Endothelial cell of umbilical vein (primary cell): ENCODE data around the gene MAP4K1. TPM values are rescaled to one million over a fixed set of nuclear protein-coding genes. Genes with fewer than 3 reads are reported as not detected.
"Not testable (repeated sequence)": the region's sequence is repeated elsewhere in the genome, so short reads cannot be mapped to it uniquely, and the experiment has no call there.

ENCODE experiments used
- BruUV-seq: library from RNA; stranded (reverse); fragments of 400-500 nt; replicated peaks from 2 replicates; lab custom pipeline; 2021; lab: Mats Ljungman, UMichigan
- CTCF ChIA-PET: fragments of 300-600, 350-600 bp; sonication (Branson Sonifier 250); formaldehyde crosslinking; loops from one replicate; lab custom pipeline; 2021; ENCODE audit warnings: antibody characterized with exemption, inconsistent platforms; lab: Charles Lee
- POLR2A ChIA-PET: fragments of 300-600, 350-600 bp; sonication (Branson Sonifier 250); formaldehyde crosslinking; loops from one replicate; lab custom pipeline; 2021; ENCODE audit warnings: antibody characterized with exemption, inconsistent platforms; lab: Charles Lee
- DNase-seq: peaks from one replicate; pipeline ENCODE4 v3.0.0-alpha.2; 2011; ENCODE audit warnings: low read depth, low spot score
- FAIRE-seq: peaks from 2 replicates; lab custom pipeline; 2011; peaks lifted over from hg19 to GRCh38; lab: Jason Lieb, UNC
- H2AFZ ChIP-seq: 2 replicates; pipeline ENCODE4 v1.6.0; 2012; ENCODE audit warnings: low read depth, low read length, control low read depth, inconsistent platforms
- H3K27ac ChIP-seq: 2 replicates; pipeline ENCODE4 v1.5.1; 2011; ENCODE audit warnings: low read depth, mild to moderate bottlenecking, control low read depth, low read length, moderate library complexity; ENCODE audit not compliant: insufficient read depth
- H3K27me3 ChIP-seq, 2 experiments: 2 replicates each; pipeline versions ENCODE4 v1.6.0 to v1.6.1; 2011; ENCODE audit warnings: low read length in 2 of 2, mixed read lengths in 1 of 2; ENCODE audit not compliant: control insufficient read depth in 2 of 2, insufficient read depth in 2 of 2
- H3K36me3 ChIP-seq, 2 experiments: 2 replicates in 1 of 2; 3 replicates in 1 of 2; pipeline ENCODE4 v1.5.1; 2011; ENCODE audit warnings: low read length in 2 of 2, mild to moderate bottlenecking in 1 of 2, moderate library complexity in 1 of 2; ENCODE audit not compliant: control insufficient read depth in 2 of 2, insufficient read depth in 2 of 2; ENCODE audit errors: extremely low read depth in 1 of 2
- H3K4me1 ChIP-seq: 3 replicates; pipeline ENCODE4 v1.5.1; 2011; ENCODE audit warnings: mild to moderate bottlenecking, low read length; ENCODE audit not compliant: control insufficient read depth, insufficient read depth; ENCODE audit errors: extremely low read depth
- H3K4me2 ChIP-seq: 2 replicates; pipeline ENCODE4 v1.6.1; 2011; ENCODE audit warnings: low read length, control low read depth, mixed read lengths; ENCODE audit not compliant: insufficient read depth
- H3K4me3 ChIP-seq, 3 experiments: fragments of 200-600 bp in 1 of 3; sonication (generic), shearing (Covaris generic) in 1 of 3; replicated peaks in 1 of 3; 2 replicates each; pipeline ENCODE4 v1.5.1; 2011 to 2016; ENCODE audit warnings: control low read depth in 3 of 3, low read length in 3 of 3, mild to moderate bottlenecking in 2 of 3, inconsistent platforms in 1 of 3, low read depth in 1 of 3, moderate library complexity in 1 of 3; ENCODE audit not compliant: insufficient read depth in 1 of 3
- H3K79me2 ChIP-seq: 2 replicates; pipeline ENCODE4 v1.6.0; 2012; ENCODE audit warnings: low read length, inconsistent platforms; ENCODE audit not compliant: control insufficient read depth, insufficient read depth
- H3K9ac ChIP-seq: replicated peaks from 2 replicates; pipeline ENCODE3; 2011; ENCODE audit warnings: low read length, control low read depth; ENCODE audit not compliant: insufficient read depth; ENCODE audit errors: extremely low read depth
- H3K9me1 ChIP-seq: replicated peaks from 3 replicates; pipeline ENCODE4 v1.6.0; 2011; ENCODE audit warnings: mild to moderate bottlenecking, low read length; ENCODE audit not compliant: control insufficient read depth, insufficient read depth; ENCODE audit errors: extremely low read depth
- H3K9me3 ChIP-seq: replicated peaks from 2 replicates; pipeline ENCODE4 v1.5.1; 2012; ENCODE audit warnings: low read length, inconsistent platforms; ENCODE audit not compliant: control insufficient read depth, insufficient read depth
- H4K20me1 ChIP-seq: replicated peaks from 2 replicates; pipeline ENCODE3; 2011; ENCODE audit warnings: mild to moderate bottlenecking, low read length; ENCODE audit not compliant: control insufficient read depth, insufficient read depth; ENCODE audit errors: extremely low read depth
- EZH2 ChIP-seq: IDR thresholded peaks from 2 replicates; pipeline ENCODE4 v1.6.1; 2012; ENCODE audit warnings: borderline replicate concordance, low read depth, mild to moderate bottlenecking, moderate library complexity, low read length, inconsistent platforms; ENCODE audit not compliant: severe bottlenecking
- FOS ChIP-seq: IDR thresholded peaks from 2 replicates; pipeline ENCODE4 v1.6.1; 2011; ENCODE audit warnings: mild to moderate bottlenecking, low read length, moderate library complexity, borderline replicate concordance; ENCODE audit not compliant: insufficient read depth
- GATA2 ChIP-seq: IDR thresholded peaks from 2 replicates; pipeline ENCODE4 v1.7.0; 2011; ENCODE audit warnings: low read depth, mild to moderate bottlenecking, moderate library complexity, mixed read lengths, low read length; ENCODE audit not compliant: insufficient read length, insufficient read depth
- JUN ChIP-seq: IDR thresholded peaks from 2 replicates; pipeline ENCODE4 v1.6.1; 2011; ENCODE audit warnings: borderline replicate concordance, low read depth; ENCODE audit not compliant: insufficient read length, insufficient read depth
- MYC ChIP-seq: IDR thresholded peaks from one replicate; pipeline ENCODE4 v1.6.1; 2011; ENCODE audit warnings: mild to moderate bottlenecking, low read depth, low read length
- POLR2A ChIP-seq: IDR thresholded peaks from 2 replicates; pipeline ENCODE4 v1.6.1; 2012; ENCODE audit warnings: low read depth, mild to moderate bottlenecking, control low read depth, low read length
- POLR2AphosphoS5 ChIP-seq: IDR thresholded peaks from 2 replicates; pipeline ENCODE4 v1.6.1; 2012; ENCODE audit warnings: low read depth, mild to moderate bottlenecking, control low read depth, low read length, moderate library complexity; ENCODE audit not compliant: insufficient read depth
- dilution Hi-C: fragments of 300-500 bp; cut with MboI; formaldehyde crosslinking; loops from one replicate; pipeline ENCODE4 v1.15.0; 2019; ENCODE audit warnings: low sequenced_read_pairs; ENCODE audit not compliant: extremely low pct_ligation_motif_present
- intact Hi-C: fragments of 100-400 bp; cut with micrococcal nuclease; formaldehyde crosslinking; loops from one replicate; pipeline ENCODE4 v1.10.0; 2022
- polyA plus RNA-seq, 4 experiments: library from polyadenylated mRNA; depleted of rRNA in 3 of 4; stranded (reverse) in 3 of 4; unstranded in 1 of 4; fragments of >200 nt; gene quantifications; 2 replicates each; pipeline versions ENCODE4 v1.2.1 to v1.2.3, GENCODE V29; 2011 to 2012; ENCODE audit warnings: missing spikeins in 1 of 4
- total RNA-seq: library from RNA; stranded (reverse); gene quantifications from 2 replicates; pipeline ENCODE4 v1.2.3, GENCODE V29; 2021
- TF ChIP-seq, protein P1 (sequence below): IDR thresholded peaks from 2 replicates; pipeline ENCODE4 v1.6.1; 2011; ENCODE audit not compliant: insufficient read depth, insufficient read length
- TF ChIP-seq, protein P2 (sequence below), 2 donors: IDR thresholded peaks; 1 replicate in 1 of 2; 2 replicates in 1 of 2; pipeline ENCODE4 v1.5.1; 2011; ENCODE audit warnings: low read length in 2 of 2, mild to moderate bottlenecking in 2 of 2, moderate library complexity in 2 of 2, control low read depth in 1 of 2, inconsistent platforms in 1 of 2, low read depth in 1 of 2; ENCODE audit not compliant: insufficient read depth in 1 of 2; ENCODE audit errors: extremely low read depth in 1 of 2

The MAP4K1 gene
- total and polyA plus RNA-seq, 2 donors (not counting 3 experiments of a cell fraction or from before 2014, with no cell fraction given), result 0.12 to 1.6 TPM

DNA sequence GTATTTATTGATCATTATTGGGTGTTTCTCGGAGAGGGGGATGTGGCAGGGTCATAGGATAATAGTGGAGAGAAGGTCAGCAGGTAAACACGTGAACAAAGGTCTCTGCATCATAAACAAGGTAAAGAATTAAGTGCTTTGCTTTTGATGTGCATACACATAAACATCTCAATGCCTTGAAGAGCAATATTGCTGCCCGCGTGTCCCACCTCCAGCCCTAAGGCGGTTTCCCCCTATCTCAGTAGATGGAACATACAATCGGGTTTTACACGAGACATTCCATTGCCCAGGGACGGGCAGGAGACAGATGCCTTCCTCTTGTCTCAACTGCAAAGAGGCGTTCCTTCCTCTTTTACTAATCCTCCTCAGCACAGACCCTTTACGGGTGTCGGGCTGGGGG, 13.5 kb upstream of the MAP4K1 start:
- H3K27ac ChIP-seq, DNase-seq, H2AFZ ChIP-seq, dilution Hi-C loops, BruUV-seq, H3K9me1 ChIP-seq, H3K4me1 ChIP-seq, H3K9me3 ChIP-seq, FAIRE-seq, H3K4me2 ChIP-seq, H3K4me3 ChIP-seq, H3K9ac ChIP-seq, H3K79me2 ChIP-seq, CTCF ChIA-PET, POLR2A ChIA-PET, H3K27me3 ChIP-seq, H4K20me1 ChIP-seq: not testable (repeated sequence)
- peaks cover 11 to 26% of the 10 kb centered on the region in 2 experiments for H3K36me3 ChIP-seq
- intact Hi-C loops, result loop anchor here (10.0 kb wide), 1 partner anchor 396 kb away; no protein-coding TSS in a partner anchor

DNA sequence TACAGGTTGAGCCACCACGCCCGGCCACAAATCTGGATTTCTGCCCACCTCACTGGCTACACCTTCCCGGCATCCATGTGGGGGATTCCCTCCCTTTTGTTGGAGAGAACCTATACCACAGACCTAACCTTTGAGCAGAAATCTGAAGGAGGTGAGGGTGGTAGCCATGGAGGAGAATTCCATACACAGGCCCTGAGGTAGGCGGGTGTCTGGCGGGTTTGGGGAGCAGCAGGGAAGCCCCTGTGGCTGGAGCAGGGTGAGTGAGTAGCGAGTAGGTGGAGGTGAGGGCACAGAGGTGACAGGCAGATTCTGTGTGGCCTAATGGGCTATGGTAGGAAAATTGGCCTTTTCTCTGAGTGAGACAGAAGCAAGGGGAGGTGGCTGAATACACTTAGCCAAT, 11.8 kb upstream of the MAP4K1 start:
- intact Hi-C loops, result no loop called here
- Histone ChIP-seq H3K9ac (no peak overlapping the region), H3K36me3 (peaks cover 14 to 27% of the 10 kb centered on the region in 2 experiments), H3K9me3 (no peaks in the 10 kb centered on the region), H3K27ac (no peak overlapping the region), H4K20me1 (no peaks in the 10 kb centered on the region), H3K4me3 (no peak overlapping the region), H3K79me2 (no peaks in the 10 kb centered on the region), H3K4me2 (no peak overlapping the region), H2AFZ (no peak overlapping the region), H3K27me3 (no peaks in the 10 kb centered on the region), H3K4me1 (no peaks in the 10 kb centered on the region), H3K9me1 (no peaks in the 10 kb centered on the region)
- FAIRE-seq (no peak), DNase-seq (no peak)
- no peak for TF ChIP-seq POLR2AphosphoS5
- no peak for TF ChIP-seq EZH2
- TF ChIP-seq GATA2, result no peak
- TF ChIP-seq, protein P1, sequence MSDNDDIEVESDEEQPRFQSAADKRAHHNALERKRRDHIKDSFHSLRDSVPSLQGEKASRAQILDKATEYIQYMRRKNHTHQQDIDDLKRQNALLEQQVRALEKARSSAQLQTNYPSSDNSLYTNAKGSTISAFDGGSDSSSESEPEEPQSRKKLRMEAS, result no peak
- TF ChIP-seq, protein P2, sequence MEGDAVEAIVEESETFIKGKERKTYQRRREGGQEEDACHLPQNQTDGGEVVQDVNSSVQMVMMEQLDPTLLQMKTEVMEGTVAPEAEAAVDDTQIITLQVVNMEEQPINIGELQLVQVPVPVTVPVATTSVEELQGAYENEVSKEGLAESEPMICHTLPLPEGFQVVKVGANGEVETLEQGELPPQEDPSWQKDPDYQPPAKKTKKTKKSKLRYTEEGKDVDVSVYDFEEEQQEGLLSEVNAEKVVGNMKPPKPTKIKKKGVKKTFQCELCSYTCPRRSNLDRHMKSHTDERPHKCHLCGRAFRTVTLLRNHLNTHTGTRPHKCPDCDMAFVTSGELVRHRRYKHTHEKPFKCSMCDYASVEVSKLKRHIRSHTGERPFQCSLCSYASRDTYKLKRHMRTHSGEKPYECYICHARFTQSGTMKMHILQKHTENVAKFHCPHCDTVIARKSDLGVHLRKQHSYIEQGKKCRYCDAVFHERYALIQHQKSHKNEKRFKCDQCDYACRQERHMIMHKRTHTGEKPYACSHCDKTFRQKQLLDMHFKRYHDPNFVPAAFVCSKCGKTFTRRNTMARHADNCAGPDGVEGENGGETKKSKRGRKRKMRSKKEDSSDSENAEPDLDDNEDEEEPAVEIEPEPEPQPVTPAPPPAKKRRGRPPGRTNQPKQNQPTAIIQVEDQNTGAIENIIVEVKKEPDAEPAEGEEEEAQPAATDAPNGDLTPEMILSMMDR (IDR thresholded peaks at IDR 0.05; ENCODE audit: extremely low read depth in 1 of 2, insufficient read depth in 1 of 2, low read depth in 1 of 2, low read length in 2 of 2), result no peak
- no peak for TF ChIP-seq MYC
- TF ChIP-seq FOS, result no peak
- TF ChIP-seq JUN, result no peak
- no peak for TF ChIP-seq POLR2A
- ChIA-PET CTCF (no interaction called here), POLR2A (interaction anchor here (0.7 kb wide), 1 partner anchor 127 kb away, joined by 3 read pairs; no protein-coding TSS in a partner anchor)
- BruUV-seq, result no TSS peak
- dilution Hi-C loops, result no loop called here
